ENCODE results near the gene LY6G6F. TPM values are rescaled to one million over a fixed set of nuclear protein-coding genes. Genes with fewer than 3 reads are reported as not detected.

The LY6G6F gene
- total RNA-seq, 4 donors from 2014 or later = not detected

DNA sequence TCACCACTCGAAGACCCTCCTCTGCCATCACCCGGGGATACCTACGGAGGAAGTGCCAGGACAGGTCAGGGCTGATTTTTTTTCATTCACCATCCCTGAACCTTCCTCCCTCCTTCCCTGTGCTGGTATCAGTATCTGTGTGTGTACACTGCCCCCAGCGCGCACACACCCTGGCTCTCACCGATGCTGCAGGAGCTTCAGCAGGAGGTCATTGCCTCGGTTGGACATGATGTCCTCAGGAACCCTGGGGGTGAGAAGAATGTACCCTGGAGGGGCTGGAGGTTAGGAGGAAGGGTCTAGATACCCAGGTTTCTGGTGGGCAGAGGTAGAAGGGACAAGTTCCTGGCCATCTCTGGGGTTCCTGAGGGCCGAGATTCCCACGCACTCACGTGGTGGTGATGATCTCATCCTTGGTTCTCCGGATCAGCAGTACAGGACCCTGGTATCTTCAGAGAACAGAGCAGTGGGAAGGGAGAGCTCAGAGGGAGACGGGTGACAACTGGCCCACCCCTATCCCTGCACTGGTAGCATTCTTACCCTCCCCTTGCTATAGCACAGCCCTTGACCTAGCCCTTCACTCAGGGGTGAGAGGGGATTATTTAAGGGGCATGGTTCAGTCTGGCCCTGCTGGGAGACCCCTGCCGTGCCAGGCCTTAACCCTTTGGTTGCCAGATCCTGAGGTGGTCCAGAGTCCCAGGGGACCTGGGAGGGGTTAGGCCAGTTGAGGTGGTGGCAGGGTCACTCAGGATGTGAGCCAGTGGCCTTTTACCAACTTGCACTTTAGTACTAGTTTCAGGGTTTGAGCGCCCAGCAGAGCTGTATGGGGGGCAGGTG is 18.6 kb upstream of the LY6G6F start:
- no peak for DNase-seq (ENCODE audit: low spot score)
- TF ChIP-seq, protein P1, sequence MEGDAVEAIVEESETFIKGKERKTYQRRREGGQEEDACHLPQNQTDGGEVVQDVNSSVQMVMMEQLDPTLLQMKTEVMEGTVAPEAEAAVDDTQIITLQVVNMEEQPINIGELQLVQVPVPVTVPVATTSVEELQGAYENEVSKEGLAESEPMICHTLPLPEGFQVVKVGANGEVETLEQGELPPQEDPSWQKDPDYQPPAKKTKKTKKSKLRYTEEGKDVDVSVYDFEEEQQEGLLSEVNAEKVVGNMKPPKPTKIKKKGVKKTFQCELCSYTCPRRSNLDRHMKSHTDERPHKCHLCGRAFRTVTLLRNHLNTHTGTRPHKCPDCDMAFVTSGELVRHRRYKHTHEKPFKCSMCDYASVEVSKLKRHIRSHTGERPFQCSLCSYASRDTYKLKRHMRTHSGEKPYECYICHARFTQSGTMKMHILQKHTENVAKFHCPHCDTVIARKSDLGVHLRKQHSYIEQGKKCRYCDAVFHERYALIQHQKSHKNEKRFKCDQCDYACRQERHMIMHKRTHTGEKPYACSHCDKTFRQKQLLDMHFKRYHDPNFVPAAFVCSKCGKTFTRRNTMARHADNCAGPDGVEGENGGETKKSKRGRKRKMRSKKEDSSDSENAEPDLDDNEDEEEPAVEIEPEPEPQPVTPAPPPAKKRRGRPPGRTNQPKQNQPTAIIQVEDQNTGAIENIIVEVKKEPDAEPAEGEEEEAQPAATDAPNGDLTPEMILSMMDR (IDR thresholded peaks at IDR 0.05) = no peak
- no peak for ATAC-seq (ENCODE audit: low FRiP score)

DNA sequence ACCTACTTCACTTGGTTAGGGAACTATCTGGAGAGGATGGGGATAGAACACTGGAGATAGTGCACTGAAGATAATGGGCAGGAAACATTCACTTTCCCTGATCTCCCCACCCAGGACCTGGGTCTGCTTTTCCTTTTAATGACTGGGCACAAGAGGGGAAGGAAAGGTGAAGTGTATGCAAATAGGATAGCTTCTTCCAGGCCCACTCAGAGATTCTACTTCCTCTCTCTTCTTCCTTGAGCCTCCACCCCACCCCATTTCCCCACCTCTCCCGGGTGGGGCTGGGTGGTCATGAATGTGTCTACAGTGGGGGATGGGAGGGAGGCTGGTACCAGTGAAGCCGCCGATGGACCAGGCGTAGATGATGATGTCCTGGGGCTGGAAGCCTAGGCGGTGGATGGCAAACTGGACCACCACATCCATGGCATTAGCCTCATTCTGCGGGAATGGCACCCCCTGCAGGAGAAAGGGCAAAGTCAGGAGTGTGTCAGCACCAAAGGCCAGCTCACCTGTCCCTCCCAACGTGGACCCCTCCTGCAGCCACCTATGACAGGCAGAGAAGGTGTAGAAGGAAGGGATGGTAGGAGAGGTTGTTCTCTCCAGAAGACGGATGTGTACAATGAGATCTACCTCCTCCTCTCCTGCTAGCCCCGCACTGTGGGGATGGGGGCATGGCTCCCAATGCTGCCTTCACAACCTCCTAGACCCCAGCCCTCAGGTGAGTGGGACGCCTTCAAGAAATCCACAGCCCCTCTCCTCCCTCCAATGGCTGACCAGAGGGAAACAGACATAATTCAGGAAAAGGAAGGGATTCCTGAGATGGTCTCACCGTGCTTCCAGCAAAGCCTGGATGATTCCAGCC is 17.2 kb upstream of the LY6G6F start:
- TF ChIP-seq, protein P1 (IDR thresholded peaks at IDR 0.05) = no peak
- ATAC-seq (ENCODE audit: low FRiP score) (peak; percentile 7), DNase-seq (ENCODE audit: low spot score) (no peak)

DNA sequence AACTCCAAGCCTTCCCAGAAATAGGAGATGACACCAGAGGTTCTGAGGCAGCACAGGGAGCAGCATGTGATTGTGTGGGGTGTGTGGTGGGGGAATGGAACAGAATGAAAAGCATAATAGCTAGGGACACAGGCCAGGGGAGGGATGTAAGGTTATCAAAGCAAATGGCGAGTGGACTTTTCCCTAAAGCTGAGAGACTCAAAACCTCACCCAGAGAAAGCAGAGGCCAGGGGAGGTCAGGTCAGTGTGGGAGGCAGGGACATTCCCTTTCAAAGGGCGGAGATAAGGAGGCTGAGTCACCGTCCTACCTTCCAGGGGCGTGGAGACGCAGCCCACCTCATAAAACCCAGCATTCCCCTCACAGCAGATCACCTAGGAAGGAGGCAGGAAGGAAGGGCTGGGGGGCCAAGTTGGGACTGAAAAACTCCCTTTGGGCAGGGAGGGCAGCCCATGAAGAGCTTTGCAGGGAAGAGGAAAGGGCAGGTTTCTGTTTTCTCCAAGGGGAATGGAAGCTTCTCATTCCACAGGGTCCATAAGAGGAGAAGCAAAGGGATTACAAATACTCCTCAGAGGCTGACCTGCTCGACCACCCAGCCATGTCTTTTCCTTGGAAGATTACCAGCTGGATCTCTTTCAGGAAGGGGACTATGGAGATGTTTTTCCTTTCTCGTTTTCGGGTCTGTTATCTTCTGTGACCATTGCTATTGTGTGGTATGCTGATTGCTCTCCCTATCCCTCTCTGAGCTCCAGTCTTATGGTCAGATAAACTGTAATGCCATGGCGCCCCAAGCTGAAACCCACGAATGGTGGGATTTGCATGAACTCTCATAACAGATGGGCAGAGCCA is 16.2 kb upstream of the LY6G6F start:
- ATAC-seq (ENCODE audit: low FRiP score) (peak; percentile 91), DNase-seq (ENCODE audit: low spot score) (no peak)
- TF ChIP-seq, protein P1 (IDR thresholded peaks at IDR 0.05) = no peak

DNA sequence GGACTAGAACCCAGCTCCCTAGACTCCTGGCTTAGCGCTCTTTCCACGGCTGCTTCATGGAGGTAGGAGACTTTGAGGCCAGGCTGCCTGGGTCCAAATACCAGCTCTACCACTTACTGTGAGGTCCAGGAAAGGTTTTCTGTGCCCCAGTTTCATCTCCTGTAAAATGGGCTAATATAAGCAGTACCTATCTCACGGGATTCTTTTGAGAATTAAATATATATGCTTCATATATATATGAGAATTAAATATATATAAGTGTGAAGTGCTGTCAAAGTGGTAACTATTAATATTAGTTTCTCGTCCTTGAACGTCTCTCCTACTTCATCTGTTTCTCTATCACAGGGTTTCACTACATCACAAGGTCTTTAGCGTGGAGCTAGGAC is 15.6 kb upstream of the LY6G6F start:
- ATAC-seq (ENCODE audit: low FRiP score) (no peak), DNase-seq (ENCODE audit: low spot score) (no peak)
- TF ChIP-seq, protein P1 (IDR thresholded peaks at IDR 0.05) = no peak

DNA sequence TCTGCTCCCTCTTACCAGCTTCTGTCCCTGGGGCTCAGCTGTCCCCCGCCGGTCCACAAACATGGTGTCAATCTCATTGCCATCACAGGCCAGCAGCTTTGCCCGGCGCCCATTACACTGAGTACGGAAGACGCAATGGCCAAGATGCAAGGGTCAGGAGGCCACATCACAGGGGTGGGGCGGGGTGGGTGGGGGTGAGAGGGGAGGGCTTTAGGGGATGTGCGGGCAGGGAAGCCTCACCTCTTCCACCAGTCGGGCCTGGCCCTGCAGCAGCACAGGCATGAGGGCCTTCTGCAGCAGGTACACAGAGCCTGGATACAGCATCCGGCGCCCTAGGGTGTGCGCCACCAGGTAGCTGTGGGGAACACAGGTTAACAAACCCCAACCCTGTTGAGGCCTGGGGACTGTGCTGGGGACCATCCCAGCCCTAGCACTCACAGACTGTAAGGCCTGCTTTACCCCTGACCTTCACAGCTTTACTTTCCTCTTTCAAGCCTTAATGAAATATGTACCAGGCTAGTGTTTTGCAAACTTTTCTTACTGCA is 15.0 kb upstream of the LY6G6F start:
- no peak for ATAC-seq (ENCODE audit: low FRiP score)
- TF ChIP-seq, protein P1 (IDR thresholded peaks at IDR 0.05) = no peak
- no peak for DNase-seq (ENCODE audit: low spot score)

DNA sequence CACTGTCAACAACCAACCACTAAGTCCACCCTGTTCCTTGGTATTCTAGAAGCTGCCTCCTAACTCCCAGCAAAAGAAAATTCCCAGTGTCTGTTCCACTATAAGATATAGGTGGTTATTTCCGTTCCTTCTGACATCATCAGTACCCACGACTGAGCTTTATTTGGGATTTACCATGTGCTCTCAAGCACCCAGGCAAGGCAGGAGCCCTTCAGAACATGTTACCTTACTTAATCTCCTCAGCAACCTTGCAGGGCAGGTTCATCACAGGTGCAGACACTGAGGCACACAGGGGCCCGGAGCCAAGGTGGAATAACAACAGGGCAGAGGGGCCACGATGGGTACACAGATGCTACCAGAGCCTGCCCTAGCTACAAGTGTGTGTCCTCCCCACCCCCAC is 14.3 kb upstream of the LY6G6F start:
- DNase-seq (ENCODE audit: low spot score) (no peak), ATAC-seq (ENCODE audit: low FRiP score) (no peak)
- TF ChIP-seq, protein P1 (IDR thresholded peaks at IDR 0.05) = no peak

Data from omental fat pad (tissue), 4 donors.